ENCODE results near the gene CAPN12.

- TF ChIP-seq CTCF (conservative IDR thresholded peaks at IDR 0.05; ENCODE audit: low read length), result no peak
- TF ChIP-seq EZH2phosphoT487 (IDR thresholded peaks at IDR 0.05; ENCODE audit: borderline replicate concordance), result no peak
Observed at GRCh38 chr19:38763795-38764220, 19.5 kb upstream of the CAPN12 start.
